Activated CD8-positive, alpha-beta memory T cell treated with anti-CD3 and anti-CD28 coated beads for 48 hours (primary cell): ENCODE results near the gene CEP44.
"Not testable (repeated sequence)": the region's sequence is repeated elsewhere in the genome, so short reads cannot be mapped to it uniquely, and the experiment has no call there.

ENCODE experiments used
- DNase-seq, 3 experiments: peaks; one replicate each; pipeline ENCODE4 v3.0.0-alpha.2; 2020; ENCODE audit warnings: low read depth in 2 of 3, low spot score in 2 of 3

Gene CEP44, protein sequence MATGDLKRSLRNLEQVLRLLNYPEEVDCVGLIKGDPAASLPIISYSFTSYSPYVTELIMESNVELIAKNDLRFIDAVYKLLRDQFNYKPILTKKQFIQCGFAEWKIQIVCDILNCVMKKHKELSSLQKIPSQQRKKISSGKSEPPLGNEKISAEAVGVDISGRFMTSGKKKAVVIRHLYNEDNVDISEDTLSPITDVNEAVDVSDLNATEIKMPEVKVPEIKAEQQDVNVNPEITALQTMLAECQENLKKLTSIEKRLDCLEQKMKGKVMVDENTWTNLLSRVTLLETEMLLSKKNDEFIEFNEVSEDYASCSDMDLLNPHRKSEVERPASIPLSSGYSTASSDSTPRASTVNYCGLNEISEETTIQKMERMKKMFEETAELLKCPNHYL

DNA sequence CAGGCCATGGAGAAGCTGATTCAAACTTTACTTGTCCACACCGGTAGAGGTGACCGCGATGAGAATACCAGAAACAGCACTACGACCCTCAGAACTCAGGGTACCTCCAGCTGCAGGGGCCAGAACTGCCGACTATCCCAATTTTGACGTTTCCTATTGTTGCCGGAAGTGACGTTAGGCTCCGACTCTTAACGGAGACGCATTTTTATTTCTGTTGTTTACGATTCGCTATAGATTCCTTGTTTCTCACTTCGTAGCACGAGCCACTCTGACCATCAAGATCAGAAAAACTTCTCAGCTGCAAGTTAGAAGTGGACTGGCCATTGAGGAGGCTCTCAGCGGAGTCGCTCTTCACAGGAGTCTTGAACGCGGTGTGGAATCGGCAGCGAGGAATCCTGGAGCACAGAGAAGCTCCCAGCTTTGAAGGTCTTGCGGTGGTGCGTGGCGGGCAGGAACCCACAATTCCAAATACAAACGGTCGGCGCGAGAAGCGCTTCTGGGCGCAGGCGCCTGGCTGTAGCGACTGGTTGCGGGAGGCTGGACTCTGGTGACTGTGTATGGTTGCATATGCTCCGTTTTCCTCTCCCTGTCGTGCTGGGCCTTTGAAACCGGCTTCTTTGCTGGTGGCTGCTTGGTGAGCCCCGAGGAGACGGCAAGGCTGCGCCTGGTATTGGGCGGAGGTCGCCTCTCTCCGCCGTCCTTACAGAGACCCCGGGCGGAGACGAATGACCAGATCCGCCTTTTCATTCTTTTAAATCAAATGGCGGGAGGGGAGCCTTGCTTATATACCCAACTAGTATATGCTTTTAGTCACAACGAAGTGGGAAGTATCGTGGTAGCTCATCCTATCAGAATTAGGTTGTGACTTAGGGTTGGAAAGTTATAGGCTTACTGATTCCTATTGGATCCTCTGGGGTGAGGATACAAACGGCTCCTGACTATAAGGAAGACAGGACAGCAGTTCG is at the start of gene CEP44, which contains the start of gene FBXO8:
TSS of gene CEP44 (plus strand) at position 405 of the 965 bp plus-strand sequence. CDS start 15,211 bp downstream, outside the sequence.
TSS of gene FBXO8 (minus strand) at position 161 of the 965 bp plus-strand sequence. CDS start 20,575 bp downstream, outside the sequence.
- peak; percentile 30 to 44 (median 39) for DNase-seq

DNA sequence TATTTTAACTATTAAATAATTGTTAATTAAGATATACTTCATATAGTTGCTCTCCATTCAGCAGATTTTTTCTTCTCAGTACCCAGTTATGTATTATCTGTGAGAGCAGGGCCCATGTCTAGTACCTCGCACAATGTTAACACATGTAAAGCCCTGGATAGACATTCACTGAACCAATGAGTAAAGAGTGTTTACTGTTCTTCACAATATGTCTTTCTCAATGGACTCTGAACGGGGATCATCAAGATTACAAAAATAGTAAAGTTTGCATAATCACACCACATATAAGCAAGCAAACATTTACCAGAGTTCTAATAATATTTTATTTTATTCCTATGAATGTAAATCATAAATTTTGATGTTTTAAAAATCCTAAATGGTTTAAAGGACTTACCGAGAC is 47.4 kb upstream of the CEP44 start:
- DNase-seq = no peak

DNA sequence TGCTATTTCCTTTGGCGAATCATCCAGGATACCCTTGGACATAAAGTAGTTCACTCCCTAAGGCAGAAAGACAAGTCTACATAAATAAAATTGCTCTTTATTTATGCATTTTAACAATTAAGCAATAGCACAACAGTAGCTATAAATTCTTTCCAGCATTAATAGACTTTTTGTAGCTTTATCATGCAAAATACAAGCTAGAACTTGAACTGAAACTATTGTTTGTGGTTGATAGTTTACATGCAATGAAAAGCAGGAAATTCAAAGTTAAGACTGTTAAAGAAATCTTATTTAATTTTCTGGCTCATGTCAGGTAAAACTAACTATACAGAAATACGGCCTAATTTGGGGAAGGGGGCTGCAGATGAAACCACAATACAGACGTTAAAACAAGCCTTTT is 42.5 kb upstream of the CEP44 start:
- no peak for DNase-seq

DNA sequence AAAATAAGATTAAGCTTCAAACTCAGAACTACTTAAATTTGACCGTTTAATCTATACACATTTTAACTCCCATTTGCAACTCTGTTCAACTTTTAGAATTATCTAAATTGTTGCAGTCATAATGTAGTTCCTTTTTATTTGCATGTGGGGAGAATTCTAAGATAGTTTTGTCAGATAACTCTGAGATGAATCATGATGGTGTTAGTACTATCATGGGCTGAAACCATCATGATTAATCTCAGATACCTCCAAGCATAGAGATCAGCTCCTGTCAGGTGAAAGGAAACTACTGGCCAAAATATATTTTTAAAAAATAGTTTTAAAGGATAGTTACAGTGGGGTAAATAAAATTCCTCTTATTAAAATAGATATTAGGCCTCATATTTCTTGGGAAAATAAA is 39.3 kb upstream of the CEP44 start:
- DNase-seq = no peak

DNA sequence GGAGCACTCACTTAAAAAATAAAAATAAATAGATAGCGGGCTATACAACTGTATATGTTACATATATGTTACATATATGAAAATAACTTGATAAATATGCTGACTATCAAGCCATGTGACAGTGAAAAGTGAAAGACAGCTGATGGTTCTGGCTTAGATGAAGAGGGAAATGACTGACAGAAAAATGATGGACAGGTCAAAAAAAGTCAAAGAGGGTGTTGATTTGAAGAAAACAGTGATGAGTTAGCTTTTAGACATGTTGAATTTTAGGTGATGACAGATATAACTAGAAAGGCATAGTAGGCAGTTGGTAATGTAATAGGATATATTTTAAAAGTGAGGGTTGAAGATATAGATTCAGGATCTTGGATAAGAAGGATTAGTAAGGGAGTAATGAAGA is 38.0 kb upstream of the CEP44 start:
- DNase-seq = no peak

DNA sequence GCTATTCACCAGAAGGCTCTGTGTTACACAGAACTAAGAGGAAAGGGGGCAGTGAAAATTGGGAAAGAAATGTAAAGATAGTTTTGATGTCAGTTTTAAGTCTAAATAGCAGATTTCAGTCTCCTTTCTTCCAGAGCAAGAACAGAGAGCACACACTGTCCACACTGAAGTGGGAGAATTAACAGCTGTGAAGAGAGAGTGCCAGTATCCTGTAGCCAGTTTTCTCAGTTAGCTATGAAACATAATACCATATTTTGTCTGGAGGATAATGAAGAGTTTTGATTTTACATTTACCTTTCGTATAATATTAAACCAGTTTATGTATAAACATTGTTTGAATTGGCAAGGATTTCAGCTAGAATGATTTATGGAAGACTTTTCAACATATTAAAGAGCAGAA is 35.3 kb upstream of the CEP44 start:
- no peak for DNase-seq

DNA sequence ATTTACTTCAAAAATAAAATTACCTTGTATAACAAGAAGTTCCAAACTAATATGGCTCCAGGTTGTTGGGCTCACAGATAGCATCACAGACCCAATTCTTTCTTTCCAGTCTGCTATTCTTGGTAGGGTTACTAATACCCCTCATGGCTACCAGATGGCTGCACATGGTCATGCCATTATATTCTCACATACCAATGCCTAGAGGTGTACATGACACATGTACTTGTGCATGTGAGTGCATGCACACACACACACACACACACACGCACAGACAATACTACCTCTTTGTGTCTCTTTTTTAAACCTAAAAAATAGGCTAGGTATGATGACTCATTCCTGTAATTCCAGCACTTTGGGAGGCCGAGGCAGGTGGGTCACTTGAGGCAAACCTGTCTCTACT is 31.3 kb upstream of the CEP44 start:
- DNase-seq = no peak

DNA sequence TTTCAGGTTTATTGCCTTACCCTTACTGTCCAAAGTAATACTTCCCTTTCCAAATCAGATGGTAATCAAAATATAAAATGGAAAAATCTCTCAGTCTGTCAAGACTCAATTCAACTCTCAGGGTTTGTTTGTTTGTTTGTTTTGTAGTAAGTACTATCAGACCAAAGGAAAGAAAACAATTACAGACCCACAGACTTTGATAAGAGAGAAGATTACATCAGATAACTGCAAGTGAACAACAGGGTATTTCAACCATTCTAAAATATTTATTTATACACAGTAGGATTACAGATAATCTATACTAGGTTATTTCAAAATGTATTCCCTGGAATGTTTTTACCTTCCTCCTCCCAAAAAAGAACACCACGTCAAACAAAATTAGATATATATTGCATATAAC is 29.1 kb upstream of the CEP44 start:
- DNase-seq = no peak

DNA sequence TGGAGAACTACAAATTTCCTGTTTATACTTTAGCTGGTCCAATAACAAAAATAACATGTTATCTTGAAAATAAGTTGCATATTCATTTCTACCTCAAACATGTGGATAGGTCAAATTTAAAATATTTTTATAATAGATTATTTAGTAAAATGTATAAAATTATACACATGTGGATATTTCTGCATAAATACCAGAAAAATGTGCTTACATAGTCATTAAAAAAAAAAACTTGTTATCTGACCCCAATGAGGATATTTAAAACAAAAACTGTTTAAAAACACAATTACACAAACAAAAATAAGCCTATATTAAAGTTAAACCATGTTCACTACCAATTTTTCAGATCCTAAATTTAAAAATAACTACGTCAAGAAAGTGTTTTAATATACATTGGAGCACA is 28.3 kb upstream of the CEP44 start:
- DNase-seq = no peak

DNA sequence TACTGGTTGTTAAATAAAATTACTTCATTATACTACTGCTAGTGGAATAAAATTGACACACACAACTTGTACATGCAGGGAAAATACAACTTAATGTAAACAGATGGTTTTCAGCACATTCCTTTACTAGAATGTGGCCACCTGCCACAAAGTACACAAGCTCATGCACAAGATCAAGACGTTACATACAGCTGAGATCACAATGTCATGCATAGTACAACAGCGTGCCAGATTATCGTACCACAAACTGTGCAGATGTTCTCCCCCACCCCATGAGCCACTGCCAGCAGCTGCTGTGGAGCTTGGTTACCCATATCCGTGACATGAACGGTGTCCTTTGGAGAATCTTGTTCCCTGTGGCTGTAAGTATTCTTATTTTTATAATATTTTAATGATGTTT is 27.9 kb upstream of the CEP44 start:
- DNase-seq = no peak

DNA sequence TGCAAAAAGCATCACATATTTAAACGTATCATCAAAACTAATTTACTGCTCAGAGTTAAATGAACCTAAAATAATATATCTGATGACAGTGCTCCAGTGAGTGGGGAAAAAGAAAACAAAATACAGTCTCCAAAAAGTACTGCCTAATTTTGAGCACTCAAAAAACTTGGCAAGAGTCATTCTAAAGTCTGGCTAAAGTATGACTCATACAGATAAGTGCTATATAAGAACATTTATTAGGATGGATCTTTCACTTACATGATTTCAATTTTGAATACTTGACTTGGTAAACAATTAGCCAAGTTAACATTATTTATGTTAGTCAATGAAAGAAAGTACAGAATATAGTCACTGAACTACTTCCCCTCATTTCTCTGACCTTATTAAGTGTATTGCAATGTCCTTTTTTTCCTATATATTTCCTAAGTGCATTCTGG is 27.4 kb upstream of the CEP44 start:
- DNase-seq = no peak

DNA sequence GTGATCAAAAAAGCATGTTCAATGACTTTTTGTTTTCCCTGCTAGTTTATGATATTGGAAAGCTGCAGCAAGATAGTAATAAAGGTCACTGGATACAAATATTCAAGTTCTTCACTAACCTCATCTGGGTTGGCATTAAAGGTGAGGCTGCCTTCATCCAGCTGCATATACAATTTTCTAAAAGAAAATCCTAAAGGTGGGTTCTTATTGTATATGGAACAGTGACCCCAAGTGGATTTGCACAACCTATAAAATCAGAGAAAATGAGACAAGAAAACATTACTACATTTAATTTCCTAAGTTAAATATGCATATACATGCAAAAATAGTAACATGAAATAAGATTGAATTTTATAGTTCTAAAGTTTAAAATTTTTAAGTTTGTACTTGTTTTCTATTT is 24.1 kb upstream of the CEP44 start:
- no peak for DNase-seq

DNA sequence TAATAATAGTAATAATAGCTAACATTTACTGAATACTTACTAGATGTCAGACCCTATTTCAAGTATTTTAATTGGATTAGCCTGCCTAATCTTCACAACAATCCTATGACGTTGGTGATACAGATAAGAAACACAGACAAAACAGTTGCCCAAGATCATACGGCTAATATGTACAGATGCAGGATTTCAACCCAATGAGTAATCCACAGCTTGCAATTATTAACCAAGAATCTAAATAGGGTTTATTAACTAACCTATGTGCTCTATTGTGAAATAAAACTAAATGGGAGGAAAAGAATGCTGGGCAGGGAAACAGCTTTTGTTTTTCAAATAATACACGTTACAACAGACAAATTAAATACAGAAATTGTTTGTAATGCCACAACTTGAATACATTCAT is 23.6 kb upstream of the CEP44 start:
- no peak for DNase-seq

DNA sequence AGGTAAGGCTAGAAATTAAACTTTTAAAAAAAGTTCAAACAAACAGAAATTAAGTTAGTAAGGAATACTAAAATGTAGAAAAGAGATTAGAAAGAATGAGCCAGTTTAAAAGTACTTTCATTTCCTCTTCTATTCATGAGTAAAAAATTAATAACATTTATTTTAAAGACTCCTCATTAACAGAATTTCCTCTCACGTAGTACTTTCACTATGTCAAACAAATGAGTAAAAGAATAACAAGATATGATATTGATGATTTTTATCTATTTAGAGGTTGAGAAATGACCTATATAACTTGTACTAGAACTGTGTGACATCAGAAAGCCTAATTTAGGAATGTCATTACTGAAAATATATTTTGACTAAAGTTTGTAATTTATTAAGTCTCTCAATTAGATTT is 22.3 kb upstream of the CEP44 start:
- DNase-seq = not testable (repeated sequence)

DNA sequence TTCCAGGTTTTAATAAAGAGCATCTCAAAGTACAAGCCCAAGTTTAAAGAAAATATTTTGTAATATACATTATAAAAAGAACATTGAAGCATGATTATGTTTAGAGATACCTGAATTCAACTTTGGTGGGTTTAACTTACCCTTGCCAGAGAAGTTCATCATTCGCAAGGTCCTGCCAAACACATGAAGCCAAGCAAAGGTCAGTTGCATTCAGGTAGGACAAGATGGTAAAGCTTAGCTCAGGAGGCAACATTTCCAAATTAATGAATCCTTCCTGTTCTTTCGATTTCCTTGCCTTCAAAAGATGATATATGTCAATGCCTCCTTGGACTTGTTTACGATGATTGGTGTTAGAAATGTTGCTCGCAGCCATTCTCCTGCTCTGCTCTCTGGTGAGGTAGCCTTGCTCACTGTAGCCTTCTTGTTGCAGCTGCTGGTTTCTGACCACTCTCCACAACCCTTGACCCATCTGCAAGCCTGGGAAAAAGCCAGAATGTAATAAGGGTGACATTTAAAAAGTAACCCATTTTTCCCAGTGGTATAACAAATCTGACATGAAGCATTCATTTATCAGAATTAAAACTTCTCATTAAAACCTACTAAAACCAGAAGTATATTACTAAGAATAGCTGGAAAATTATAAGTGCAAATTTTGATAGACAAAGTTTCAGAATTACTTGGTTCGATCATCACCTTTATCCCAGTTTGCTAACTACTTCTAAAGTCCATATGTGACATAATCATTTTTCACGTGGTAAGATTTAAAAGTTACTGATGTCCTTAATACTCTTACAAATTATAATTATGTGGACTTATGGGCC is 20.9 kb upstream of the CEP44 start:
- no peak for DNase-seq

DNA sequence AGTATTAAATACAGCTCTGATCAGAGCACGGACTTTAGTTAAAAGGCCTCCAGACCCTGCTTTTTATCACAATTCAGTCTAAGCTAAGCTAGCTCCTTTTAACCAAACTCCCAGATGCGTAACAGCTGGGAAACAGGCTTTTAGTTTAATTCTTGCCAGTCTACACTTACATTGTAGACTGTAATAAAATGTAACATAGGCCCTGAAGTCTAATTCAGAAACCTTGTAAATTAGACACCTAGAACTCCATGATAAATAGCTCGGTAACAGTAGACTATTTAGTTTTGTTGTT is 20.3 kb upstream of the CEP44 start:
- DNase-seq = no peak

DNA sequence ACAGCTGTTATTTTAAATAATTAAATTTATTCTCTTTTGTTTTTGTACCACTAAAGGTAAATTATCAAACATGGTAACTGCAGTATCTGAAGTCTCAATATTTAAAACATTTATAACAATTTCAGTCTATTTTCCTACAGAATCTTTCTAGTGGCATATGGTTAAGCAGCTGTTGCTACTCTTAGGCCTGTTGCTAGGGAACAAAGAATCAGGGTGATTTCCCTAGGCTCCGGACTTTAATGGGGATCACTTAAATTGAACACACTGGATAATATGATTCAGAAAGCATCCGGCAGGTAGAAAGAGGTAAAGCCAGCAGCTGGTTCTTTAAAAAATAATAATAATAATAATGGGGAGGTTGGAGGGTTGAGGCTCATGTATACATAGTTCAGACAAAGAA is 17.8 kb upstream of the CEP44 start:
- DNase-seq = no peak

DNA sequence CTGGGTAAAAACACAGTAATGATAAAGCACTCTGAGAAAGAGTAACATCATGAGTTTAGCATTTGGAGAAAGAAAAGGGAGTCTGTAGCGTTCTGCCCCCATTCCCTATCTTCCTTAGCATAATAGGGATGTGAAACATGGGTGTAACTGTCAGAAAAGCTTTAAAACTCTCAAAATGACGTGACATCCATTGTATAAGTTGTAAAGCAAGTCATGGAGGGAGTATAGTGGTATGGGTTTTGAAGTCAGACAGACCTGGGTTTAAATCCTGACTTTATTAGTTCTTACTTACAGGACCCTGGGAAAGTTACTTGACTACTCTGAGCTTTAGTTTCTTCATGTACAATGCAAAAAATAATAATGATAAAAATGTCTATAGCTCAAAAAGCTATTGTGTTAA is 17.3 kb upstream of the CEP44 start:
- DNase-seq = no peak

DNA sequence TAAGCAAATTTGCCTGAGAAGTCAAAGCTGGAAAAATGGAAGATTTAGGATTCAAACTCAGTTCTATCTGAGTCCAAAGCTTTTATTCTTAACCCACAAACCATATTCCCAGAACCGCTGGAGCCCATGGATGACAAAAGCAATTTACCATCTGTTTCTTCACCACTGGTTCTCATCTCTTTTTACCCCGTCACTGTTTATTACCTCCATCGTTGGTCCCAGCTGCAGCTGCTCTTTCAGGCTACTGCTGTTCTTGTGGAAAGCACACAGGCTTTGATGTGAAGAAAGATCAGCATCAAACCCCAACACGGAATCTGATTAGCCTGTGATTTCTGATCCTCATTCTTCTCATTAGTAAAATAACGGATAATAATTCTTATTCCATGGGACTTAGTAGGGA is 9.8 kb upstream of the CEP44 start:
- no peak for DNase-seq

DNA sequence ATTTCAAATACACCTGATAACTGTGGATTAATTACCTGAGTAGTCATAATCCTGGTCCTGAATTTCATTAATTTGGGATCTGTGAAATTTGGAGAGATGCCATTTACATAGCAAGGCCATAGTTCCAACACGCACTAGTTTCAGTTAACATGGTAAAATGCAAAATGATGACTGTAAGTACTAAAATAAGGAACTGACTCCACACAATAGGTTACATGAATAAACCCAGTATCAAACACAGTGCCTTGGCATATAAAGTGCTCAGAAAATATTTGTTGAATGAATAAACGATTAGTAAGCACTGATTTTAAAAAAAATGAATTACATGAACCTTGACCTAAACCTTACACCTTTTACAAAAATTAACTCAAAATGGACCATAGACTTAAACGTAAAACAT is 9.3 kb upstream of the CEP44 start:
- DNase-seq = no peak

DNA sequence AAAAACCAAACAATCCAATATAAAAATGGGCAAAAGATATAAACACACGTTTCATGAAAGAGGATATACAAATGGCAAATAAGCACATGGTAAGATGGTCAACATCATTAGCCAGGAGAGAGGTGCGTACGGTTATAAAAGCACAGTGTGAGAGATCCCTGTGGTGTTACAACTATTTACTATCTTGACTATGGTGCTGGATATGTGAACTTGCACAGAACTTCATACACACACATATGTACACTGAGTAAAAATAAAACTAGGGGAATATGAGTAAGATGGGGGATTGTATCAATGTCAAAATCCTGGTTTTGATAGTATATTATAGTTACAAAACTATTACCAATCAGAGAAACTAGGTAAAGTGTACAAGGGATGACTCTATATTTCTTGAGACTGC is 8.6 kb upstream of the CEP44 start:
- no peak for DNase-seq
